MG63 (cell line): ENCODE results near the gene TMLHE. TPM values are rescaled to one million over a fixed set of nuclear protein-coding genes. Genes with fewer than 3 reads are reported as not detected.
A peak's percentile ranks its signal among the peaks of the same experiment; 100 is the strongest.
"Not testable (repeated sequence)": the region's sequence is repeated elsewhere in the genome, so short reads cannot be mapped to it uniquely, and the experiment has no call there.

Source experiments
- DNase-seq: peaks from one replicate; pipeline ENCODE4 v3.0.0-alpha.2; 2020
- H3K27me3 ChIP-seq: fragments of 250-450 bp; sonication (Bioruptor Pico); 2 replicates; pipeline ENCODE4 v1.5.1; 2020; ENCODE audit warnings: mild to moderate bottlenecking, moderate library complexity
- H3K36me3 ChIP-seq: fragments of 250-450 bp; sonication (Bioruptor Pico); 2 replicates; pipeline ENCODE4 v1.5.1; 2020; ENCODE audit warnings: mild to moderate bottlenecking, moderate library complexity
- H3K4me3 ChIP-seq: fragments of 250-450 bp; sonication (Bioruptor Pico); 2 replicates; pipeline ENCODE4 v1.5.1; 2020; ENCODE audit warnings: mild to moderate bottlenecking, moderate library complexity
- H3K9me3 ChIP-seq: fragments of 250-450 bp; sonication (Bioruptor Pico); 2 replicates; pipeline ENCODE4 v1.5.1; 2020; ENCODE audit warnings: mild to moderate bottlenecking, moderate library complexity
- total RNA-seq: library from RNA; depleted of rRNA; stranded (reverse); fragments of >200 nt; shearing (Covaris generic); gene quantifications from 2 replicates; pipeline ENCODE4 v1.2.3, GENCODE V29; 2014; ENCODE audit warnings: low replicate concordance; rRNA removed

The TMLHE gene
- total RNA-seq, 1 experiment from 2014 or later = 16.2 TPM

DNA sequence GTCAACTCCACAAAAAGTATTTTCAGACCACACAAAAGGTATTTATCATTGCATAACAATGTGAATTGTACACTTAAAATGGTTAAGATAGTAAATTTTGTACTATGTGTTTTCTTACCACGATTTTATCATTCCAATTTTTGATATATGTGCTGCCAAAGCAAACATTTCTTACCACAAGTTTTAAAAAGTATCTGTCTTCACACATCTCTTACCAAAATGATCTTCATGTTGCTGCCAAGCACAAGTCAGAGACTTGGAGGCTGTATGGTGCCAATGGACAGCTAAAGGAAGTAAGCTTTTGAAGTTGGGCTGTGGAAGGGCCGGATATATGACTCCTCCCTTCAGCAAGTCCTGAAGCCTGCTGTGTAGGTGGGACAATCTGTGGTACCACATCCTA, 67.9 kb downstream of the TMLHE start:
- H3K4me3 ChIP-seq = no peak overlapping the region
- peaks cover 7% of the 10 kb centered on the region; the same call in 1 of the 2 replicates for H3K36me3 ChIP-seq
- DNase-seq = peak; percentile 0
- H3K9me3 ChIP-seq = 0 out of 2 replicates have a peak, but pooled peaks cover 2% of the 10 kb centered on the region
- H3K27me3 ChIP-seq = no peaks in the 10 kb centered on the region

DNA sequence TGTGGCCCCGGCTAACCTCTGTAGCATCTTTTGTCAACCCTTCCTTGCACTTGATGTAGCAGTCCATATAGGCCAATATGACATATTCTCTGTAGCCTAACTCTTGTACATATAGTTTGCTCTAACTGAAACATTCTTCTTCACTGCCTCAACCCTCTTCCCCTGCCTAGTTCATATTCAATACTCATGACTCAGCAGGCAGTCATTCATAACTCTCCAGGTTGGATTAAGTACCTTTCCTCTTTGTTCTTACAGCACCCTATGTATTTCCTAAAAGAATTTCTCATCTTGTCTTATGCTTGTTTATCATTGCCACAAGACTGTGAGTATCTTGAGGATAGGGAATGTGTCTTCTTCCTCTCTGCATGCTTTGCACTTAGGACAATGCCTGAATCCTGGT, 76.9 kb downstream of the TMLHE start:
- no peaks in the 10 kb centered on the region for H3K36me3 ChIP-seq
- H3K9me3 ChIP-seq = no peaks in the 10 kb centered on the region
- no peak overlapping the region for H3K4me3 ChIP-seq
- DNase-seq = no peak
- no peaks in the 10 kb centered on the region for H3K27me3 ChIP-seq

DNA sequence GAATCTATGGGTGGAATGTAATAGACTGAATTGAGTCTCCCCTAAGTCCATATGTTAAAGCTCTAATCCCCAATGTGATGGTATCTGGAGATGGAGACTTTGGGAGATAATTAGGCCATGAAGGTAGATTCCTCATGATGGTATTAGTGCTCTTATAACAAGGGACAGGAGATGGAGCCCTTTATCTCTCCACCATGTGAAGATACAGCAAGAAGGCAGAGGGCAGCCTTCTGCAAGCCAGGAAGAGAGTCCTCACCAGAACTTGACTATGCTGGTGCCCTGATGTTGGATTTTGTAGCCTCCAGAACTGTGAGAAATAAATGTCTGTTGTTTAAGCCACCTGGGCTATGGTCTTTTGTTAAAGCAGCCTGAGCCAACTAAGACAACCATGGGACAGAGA, 78.0 kb downstream of the TMLHE start:
- no peak for DNase-seq
- 0 out of 2 replicates have a peak, but pooled peaks cover 1% of the 10 kb centered on the region for H3K36me3 ChIP-seq
- H3K9me3 ChIP-seq = no peaks in the 10 kb centered on the region
- H3K27me3 ChIP-seq = no peaks in the 10 kb centered on the region
- H3K4me3 ChIP-seq = no peak overlapping the region

DNA sequence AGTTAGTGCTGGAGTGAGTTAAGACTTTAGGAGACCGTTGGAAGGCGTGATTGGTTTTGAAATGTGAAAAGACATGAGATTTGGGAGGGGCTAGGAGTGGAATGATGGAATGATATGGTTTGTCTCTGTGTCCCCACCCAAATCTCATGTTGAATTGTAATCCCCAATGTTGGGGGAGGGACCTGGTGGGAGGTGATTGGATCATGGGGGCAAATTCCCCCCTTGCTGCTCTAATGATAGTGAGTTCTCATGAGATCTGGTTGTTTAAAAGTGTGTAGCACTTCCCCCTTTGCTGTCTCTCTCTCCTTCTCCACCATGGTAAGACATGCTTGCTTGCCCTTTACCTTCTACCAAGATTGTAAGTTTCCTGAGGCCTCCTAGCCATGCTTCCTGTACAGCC, 85.7 kb downstream of the TMLHE start:
- H3K27me3 ChIP-seq, DNase-seq, H3K9me3 ChIP-seq, H3K4me3 ChIP-seq, H3K36me3 ChIP-seq: not testable (repeated sequence)

DNA sequence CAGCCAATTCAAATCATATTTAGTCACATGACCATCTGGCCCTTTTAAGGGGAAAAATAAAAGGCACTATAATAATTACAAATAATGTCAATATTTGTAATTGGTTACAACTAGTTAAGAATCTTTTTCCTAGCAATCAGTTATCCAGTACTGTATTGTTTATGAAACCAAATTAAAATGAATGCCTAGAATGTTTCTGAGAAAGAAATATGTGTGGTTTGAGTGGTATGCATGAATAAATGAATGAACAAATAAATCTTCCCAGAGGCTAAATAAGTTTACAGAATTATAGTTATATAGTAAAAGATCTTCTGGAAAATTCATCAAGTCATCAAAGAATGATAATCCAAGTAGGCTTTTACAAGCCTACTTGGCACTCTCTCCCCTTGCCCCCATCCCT, 98.5 kb downstream of the TMLHE start:
- H3K27me3 ChIP-seq = no peaks in the 10 kb centered on the region
- H3K4me3 ChIP-seq = no peak overlapping the region
- DNase-seq = no peak
- H3K9me3 ChIP-seq = no peaks in the 10 kb centered on the region
- peaks cover 3% of the 10 kb centered on the region; the same call in 1 of the 2 replicates for H3K36me3 ChIP-seq

DNA sequence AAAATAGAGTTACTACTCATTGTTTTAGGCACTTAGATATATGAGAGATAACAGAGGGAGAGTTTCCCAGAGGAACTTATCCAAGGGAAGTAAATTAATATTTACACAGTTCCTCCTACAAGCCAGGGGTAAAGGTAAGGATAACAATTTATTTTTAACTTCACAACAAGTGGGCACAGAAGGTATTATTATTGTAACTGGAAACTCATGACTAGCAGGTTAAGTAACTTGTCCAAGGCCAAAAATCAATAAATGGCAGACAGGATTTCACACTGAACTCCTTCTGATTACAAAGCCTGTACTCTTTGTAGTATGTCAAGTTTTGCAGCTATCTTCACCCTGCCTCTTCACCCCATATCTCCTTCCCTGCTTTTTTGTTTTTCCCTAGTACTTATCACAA, 107.5 kb downstream of the TMLHE start:
- Histone ChIP-seq H3K4me3 (no peak overlapping the region), H3K9me3 (no peaks in the 10 kb centered on the region), H3K36me3 (peaks cover 2% of the 10 kb centered on the region; the same call in 1 of the 2 replicates), H3K27me3 (no peaks in the 10 kb centered on the region)
- DNase-seq = no peak

DNA sequence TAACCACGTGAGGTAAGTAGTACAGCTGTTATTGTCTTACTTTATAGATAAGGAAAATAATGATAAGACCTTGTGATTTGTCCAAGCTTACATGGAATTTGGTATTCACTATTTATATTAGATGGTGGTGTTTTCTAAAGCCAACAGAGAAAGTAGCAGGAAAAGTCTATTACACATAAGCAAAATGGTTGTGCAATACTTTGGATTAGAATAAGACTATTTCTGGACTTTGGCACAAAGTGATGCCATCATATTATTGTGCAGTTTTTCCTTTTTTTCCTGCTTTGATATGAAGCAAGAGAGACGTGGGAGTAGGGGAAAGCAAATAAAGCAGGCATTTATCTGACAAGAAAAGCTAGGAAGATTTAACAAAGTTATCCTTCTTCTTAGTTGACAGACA, 117.6 kb downstream of the TMLHE start:
- not testable (repeated sequence) for H3K9me3 ChIP-seq, H3K4me3 ChIP-seq, H3K27me3 ChIP-seq, H3K36me3 ChIP-seq, DNase-seq

DNA sequence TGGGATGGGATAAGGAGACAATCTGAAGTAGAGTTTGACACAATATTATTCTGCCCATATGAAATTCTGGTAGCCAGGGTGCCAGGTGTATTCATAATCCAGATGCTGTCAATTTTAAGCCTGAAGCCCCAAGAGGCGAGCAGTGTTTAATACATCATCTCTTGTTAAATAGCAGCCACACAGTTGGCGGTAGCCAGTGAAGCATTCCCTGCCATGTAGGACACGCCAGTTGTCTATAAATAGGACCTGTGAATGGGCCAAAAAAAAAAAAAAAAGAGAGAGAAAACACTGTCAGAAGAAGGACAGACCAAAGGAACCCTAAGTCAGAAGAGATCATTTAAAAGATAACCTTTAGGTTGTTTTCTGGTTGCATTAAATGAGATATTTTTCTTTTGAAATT, 121.3 kb downstream of the TMLHE start:
- DNase-seq, H3K4me3 ChIP-seq, H3K9me3 ChIP-seq, H3K36me3 ChIP-seq, H3K27me3 ChIP-seq: not testable (repeated sequence)

DNA sequence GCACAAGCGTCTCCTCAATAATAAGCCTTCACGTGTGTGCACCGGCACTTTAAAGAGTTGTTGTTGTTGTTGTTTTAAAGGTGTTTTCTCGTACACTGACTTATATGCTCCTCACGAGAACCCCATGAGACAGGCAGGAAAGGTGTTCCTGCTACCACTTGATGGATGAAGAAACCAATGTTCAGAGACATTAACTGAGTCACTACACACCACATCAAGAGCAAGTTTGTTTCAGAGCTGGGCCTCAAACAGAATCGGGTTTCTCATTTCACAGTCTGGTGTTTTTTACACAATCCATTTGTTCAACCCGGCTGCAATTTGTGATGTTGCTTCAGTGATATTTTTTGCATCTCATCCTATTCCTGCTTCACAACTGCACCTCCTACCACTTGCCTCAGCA, 135.6 kb downstream of the TMLHE start:
- H3K36me3 ChIP-seq, DNase-seq, H3K27me3 ChIP-seq, H3K4me3 ChIP-seq, H3K9me3 ChIP-seq: not testable (repeated sequence)

DNA sequence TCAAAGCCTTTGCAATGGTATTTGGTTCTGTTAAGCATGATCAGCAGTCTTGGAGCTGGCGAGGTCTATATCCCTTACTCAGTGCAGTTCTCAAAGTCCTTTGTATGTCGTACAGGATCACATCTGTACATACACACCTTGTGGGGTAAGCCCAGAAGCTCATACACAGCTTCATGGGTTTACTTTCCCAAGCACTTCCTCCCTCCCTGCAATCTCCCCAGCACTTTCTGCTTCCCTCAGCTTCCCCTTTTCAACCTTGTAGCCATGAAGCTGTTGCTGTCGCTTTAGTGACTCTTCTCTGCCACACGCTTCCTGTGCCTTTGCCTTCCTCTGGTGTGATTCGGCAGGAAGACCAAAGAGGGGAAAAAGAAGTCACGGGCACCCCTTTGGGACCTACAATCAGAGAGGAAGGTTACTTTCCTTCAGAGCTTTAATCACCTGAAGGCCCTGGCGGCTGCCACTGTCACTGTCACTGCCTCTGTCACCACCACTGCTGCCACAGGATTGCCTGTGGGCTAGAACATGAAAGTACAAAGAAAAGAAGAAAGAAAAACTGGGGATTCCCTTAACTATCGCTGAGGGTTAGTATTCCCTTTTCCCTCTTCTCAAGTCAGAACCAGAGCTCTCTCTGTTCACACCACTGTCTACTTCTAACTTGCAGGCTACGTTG, 146.3 kb downstream of the TMLHE start:
- H3K9me3 ChIP-seq, H3K27me3 ChIP-seq, DNase-seq, H3K36me3 ChIP-seq, H3K4me3 ChIP-seq: not testable (repeated sequence)

DNA sequence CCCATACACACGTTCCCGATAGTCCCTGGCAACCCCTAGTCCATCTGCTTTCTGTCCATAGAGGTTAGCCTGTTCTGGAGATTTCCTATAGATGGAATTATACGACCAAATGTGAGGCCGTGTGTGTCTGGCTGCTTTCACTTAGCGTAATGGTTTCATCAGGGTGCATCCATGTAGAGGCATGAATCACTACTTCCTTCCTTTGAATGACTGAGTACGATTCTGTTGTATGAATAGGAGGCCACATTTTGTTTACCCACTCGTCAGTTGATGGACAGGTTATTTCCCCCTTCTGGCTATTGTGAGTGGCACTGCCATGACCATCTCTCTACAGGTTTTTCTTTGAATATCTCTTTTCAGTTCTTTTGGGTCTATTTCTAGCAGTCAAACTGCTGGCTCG, 152.3 kb downstream of the TMLHE start:
- not testable (repeated sequence) for H3K36me3 ChIP-seq, H3K27me3 ChIP-seq, DNase-seq, H3K4me3 ChIP-seq, H3K9me3 ChIP-seq

DNA sequence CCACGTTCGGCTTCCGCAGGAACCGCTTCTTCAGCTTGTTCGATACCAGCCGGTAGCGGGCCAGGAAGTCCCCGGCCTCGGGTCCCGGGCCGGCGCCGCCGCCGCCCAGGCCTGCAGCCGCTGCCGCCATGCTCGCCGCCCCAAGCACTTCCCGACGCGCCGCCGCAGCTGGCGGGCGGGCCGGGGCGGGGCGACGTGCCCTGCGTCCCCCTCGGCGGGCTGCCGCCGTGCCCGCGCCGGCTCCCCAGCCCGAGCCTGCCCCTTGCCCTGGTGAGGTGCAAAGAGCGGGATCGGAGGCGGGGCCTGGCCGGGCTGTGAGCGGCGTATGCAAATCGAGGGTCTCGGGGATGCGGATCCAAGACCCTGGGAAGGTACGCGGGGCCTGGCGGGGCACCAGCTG, 154.3 kb downstream of the TMLHE start, which contains the start of gene F8A3:
F8A3 (minus strand) TSS at position 150 of the 400 bp plus-strand sequence; CDS start at position 130, 20 bp downstream.
- H3K36me3 ChIP-seq, DNase-seq, H3K4me3 ChIP-seq, H3K27me3 ChIP-seq, H3K9me3 ChIP-seq: not testable (repeated sequence)

DNA sequence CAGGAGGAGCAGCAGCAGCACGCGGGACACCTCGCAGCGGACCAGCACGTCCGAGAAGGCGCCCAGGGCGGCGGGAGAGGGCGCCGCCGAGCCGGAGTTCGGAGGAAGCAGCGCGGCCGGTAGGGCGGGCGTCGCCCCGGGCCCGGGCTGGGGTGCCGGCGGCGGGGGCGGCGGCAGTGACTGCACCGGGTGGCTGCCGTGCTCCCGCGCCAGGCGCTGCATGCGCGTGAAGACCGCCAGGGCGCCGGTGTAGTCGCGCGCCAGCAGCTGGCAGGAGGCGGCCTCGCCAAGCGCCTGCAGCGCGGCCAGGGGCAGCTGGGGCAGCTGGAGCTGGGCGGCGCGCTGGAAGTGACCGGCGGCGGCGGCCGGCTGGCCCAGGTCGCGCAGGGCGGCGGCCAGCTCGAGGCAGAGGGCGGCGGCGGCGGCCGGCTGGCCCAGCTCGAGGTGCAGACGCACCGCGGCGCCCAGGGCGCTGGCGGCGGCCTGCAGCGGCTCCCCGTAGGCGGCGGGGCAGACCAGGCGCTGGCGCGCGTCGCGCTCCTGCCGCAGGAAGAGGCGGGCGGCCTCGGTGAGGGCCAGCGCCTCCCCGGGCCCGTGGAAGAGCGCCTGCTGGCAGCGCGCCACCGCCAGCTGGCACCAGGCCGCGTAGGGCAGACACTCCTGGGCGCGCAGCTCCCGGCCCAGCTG, 154.8 kb downstream of the TMLHE start:
- not testable (repeated sequence) for H3K9me3 ChIP-seq, H3K27me3 ChIP-seq, DNase-seq

DNA sequence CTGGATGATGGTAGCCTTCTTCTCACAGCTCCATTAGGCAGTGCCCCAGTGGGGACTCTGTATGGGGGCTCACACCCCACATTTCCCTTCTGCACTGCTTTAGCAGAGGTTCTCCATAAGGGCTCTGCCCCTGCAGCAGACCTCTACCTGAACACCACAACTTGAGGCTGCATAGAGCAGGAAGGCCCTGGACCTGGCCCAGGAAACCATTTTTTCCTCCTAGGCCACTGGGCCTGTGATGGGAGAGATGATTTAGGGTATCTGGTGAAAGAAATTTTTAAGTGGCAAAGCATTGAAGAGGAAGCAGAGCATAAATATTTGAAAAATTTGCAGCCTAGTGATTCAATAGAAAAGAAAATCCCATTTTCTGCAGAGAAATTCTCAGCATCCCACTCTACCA, 171.7 kb downstream of the TMLHE start:
- H3K27me3 ChIP-seq = no peaks in the 10 kb centered on the region
- no peak overlapping the region for H3K4me3 ChIP-seq
- no peak for DNase-seq

More for the DNA sequence above, 154.8 kb downstream of the TMLHE start:
- H3K4me3 ChIP-seq, H3K36me3 ChIP-seq: not testable (repeated sequence)

More for the DNA sequence above, 171.7 kb downstream of the TMLHE start:
- no peaks in the 10 kb centered on the region; the same call in 1 of the 2 replicates for H3K9me3 ChIP-seq
- H3K36me3 ChIP-seq = no peaks in the 10 kb centered on the region

Other genes starting within 250 kb of the TMLHE start
- gene F8A2, start 230.9 kb downstream of the TMLHE start, total RNA-seq = not detected in 2 replicates
- gene F8A3, start 154.3 kb downstream of the TMLHE start, total RNA-seq = 3.1 TPM in 1 of 2 replicates, not detected in the other
- gene SPRY3, start 366 bp downstream of the TMLHE start, total RNA-seq = 0.10 TPM in 2 replicates